SK-N-SH (cell line): ENCODE results near the gene IL2RA.

Experiments used
- CTCF ChIP-seq: fragments of 200-600 bp; sonication (generic); IDR thresholded peaks from 2 replicates; pipeline ENCODE4 v1.6.1; 2017; ENCODE audit warnings: antibody characterized with exemption, mild to moderate bottlenecking, moderate library complexity
- EP300 ChIP-seq, 2 experiments: IDR thresholded peaks; 2 replicates each; pipeline versions ENCODE4 v1.4.0 to v1.6.1; 2012; ENCODE audit warnings: borderline replicate concordance in 1 of 2, low read depth in 1 of 2, low read length in 1 of 2
- TAF1 ChIP-seq: IDR thresholded peaks from 2 replicates; pipeline ENCODE4 v1.6.1; 2012; ENCODE audit warnings: low read depth, mild to moderate bottlenecking, low read length, moderate library complexity, borderline replicate concordance
- YY1 ChIP-seq: IDR thresholded peaks from 2 replicates; pipeline ENCODE4 v1.4.0; 2012; ENCODE audit warnings: low read depth, mild to moderate bottlenecking

- TF ChIP-seq EP300 (IDR thresholded peaks at IDR 0.05; ENCODE audit: borderline replicate concordance in 1 of 2, low read depth in 1 of 2, low read length in 1 of 2) (no peak), CTCF (no peak), YY1 (no peak), TAF1 (no peak)
These were observed 14.3 kb downstream of the IL2RA start for GRCh38 chr10:6047847-6048246.
